GM12864 (cell line): ENCODE results near the gene SPATS2L.

Experiments
- DNase-seq: peaks from one replicate; pipeline ENCODE4 v3.0.0-alpha.2; 2011; ENCODE audit warnings: low read depth
- H3K4me3 ChIP-seq: 2 replicates; pipeline ENCODE4 v1.5.1; 2011; ENCODE audit warnings: mild to moderate bottlenecking, low read depth, low read length, control low read depth
- TF ChIP-seq, protein P1 (sequence below): IDR thresholded peaks from 2 replicates; pipeline ENCODE4 v1.5.1; 2011; ENCODE audit warnings: low read depth, mild to moderate bottlenecking, moderate library complexity, low read length, control low read depth, inconsistent platforms; ENCODE audit errors: missing control alignments

SPATS2L gene

DNA sequence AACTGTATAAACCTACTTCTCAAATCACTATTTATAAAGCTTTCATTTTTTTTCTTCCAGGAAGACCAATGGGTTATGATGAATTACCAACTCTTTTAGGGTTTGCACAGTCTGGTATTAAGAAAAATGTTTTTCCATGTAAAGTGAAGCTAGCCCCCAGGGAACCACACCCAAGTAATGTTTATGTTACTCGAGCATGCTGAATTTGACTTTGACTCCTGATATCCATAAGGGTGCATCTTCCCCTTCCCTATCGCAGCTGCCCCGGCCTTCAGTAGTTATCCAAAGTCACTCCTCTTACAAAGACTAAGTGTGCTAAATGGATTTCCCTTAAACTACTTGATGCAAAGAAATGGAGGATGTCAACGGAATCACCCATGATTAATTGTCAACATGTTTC is 181.7 kb downstream of the SPATS2L start:
- TF ChIP-seq, protein P1, sequence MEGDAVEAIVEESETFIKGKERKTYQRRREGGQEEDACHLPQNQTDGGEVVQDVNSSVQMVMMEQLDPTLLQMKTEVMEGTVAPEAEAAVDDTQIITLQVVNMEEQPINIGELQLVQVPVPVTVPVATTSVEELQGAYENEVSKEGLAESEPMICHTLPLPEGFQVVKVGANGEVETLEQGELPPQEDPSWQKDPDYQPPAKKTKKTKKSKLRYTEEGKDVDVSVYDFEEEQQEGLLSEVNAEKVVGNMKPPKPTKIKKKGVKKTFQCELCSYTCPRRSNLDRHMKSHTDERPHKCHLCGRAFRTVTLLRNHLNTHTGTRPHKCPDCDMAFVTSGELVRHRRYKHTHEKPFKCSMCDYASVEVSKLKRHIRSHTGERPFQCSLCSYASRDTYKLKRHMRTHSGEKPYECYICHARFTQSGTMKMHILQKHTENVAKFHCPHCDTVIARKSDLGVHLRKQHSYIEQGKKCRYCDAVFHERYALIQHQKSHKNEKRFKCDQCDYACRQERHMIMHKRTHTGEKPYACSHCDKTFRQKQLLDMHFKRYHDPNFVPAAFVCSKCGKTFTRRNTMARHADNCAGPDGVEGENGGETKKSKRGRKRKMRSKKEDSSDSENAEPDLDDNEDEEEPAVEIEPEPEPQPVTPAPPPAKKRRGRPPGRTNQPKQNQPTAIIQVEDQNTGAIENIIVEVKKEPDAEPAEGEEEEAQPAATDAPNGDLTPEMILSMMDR, result no peak
- DNase-seq, result no peak

DNA sequence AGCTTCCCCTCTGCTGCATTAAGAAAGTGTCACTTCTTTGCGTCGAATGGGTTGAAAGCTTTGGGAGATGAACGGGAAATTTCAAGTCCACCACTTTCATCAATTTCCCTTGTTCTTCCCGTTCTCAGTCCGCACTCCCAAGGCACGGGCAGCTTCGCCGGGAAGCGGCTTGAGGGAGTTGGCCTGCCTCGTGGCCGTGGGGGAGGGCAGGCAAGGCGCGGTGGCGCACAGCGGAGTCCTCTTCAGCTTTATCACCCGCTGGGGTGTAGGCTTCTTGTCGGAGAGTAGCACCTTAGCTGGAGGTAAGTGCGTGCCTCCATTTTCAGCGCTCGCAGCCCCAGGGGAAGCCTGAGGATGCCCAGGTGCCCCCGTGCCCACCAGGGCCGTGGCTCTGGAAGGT is 183.5 kb downstream of the SPATS2L start:
- H3K4me3 ChIP-seq, result no peak overlapping the region
- DNase-seq, result no peak
- TF ChIP-seq, protein P1, result no peak

More for the DNA sequence above, 181.7 kb downstream of the SPATS2L start:
- H3K4me3 ChIP-seq, result no peak overlapping the region

DNA sequence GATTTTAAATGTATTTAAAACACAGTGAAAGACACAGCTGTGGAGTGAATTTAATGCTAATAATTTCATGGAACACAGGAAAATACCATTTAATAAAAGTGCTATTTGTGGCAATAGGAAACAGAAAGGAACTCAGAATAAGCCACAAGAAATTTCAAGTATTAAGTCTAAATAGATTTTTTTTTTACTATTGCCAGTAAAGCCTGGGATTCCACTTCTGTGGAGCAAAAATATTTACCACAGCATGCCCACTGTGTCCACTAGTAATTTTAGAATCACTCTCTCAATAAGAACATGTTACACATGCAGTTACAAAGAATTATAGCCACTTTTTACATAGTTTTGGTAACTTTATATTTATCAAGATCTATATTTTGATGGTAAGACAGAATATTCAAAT is 186.2 kb downstream of the SPATS2L start:
- TF ChIP-seq, protein P1, result no peak
- no peak overlapping the region for H3K4me3 ChIP-seq
- DNase-seq, result no peak

DNA sequence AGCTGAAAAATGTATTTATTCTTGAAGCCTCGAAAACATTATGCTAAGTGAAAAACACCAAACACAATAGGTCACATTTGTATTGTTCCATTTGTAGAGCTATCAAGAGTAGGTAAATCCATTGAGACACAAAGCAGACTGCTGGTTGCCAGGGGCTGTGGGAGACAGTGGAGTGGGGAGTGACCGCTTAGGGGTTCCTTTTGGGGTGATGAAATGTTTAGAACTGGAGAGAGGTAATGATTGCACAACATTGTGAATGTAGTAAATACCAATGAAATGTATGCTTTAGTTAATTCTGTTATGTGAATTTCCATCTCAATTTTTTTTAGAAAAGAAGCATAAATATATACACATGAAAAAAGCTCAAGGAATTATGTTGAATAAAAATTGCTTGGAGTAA is 187.6 kb downstream of the SPATS2L start:
- TF ChIP-seq, protein P1, result no peak
- H3K4me3 ChIP-seq, result no peak overlapping the region
- DNase-seq, result no peak

DNA sequence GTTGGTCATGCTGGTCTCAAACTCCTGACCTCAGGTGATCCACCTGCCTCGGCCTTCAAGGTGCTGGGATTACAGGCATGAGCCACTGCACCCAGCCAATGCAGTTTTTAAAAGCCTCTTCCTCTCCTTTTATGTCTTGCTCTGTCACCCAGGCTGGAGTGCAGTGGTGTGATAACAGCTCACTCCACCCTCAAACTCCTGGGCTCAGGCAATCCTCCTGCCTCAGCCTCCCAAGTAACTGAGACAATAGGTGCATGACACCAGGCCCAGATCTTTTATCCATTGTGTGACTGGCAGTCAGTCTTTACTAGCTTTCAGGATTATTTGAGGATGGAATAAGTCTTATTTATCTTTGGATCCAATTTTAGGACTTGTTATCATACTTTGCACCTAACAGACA is 190.2 kb downstream of the SPATS2L start:
- no peak overlapping the region for H3K4me3 ChIP-seq
- TF ChIP-seq, protein P1, result no peak
- no peak for DNase-seq

DNA sequence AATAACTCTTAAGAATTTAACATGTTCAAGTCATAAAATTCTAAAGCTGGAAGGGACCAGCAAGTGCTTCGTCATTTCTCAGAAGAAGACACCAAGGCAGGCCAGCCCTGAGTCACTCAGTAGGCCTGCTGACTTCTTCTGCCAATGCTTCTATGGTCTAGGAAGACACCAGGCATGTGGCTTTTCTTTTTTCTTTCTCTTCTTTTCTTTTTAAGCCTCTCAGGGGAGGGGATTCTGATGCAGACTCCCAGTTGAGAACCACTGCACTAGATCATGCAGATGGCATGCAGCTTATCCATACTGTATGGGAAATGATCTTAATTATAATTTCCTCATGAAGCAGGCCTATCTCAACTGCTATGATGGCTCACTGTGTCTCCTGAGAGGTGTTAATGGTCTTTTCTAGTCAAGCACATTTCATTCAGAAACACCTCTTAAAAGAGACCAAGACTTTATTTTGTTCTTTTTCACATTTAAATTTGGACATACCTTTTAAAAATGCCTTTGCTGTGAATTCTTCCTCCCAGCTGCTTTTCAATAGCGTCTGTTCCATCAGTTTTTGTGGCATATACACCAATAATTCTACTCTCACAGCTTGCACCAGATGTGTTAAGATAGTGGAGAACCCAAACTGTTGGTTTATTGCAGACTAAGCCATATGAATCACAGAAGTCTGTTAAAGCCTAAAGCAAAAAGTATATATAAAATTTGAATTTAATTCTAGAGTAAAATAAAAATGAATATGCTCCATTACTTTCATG is 192.1 kb downstream of the SPATS2L start:
- H3K4me3 ChIP-seq, result no peak overlapping the region
- no peak for DNase-seq
- TF ChIP-seq, protein P1, result no peak

DNA sequence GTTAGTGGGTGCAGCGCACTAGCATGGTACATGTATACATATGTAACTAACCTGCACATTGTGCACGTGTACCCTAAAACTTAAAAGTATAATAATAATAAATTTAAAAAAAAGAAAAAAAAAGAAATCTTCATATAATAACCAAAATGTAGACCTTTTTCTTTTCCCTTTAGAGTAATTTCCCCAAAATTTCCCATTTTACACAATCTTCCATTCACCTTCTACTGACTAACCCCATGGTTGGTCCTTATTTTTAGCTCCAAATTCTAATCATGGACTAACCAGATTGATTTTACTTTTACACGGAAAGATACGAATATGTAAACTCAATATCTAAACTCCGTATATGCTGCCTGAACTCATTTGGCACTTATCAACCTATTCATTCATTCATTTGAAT is 195.7 kb downstream of the SPATS2L start:
- no peak for DNase-seq
- TF ChIP-seq, protein P1, result no peak
- no peak overlapping the region for H3K4me3 ChIP-seq
